ENCODE measurements around the gene PALM3. TPM values are rescaled to one million over a fixed set of nuclear protein-coding genes. Genes with fewer than 3 reads are reported as not detected.

PALM3 gene
- total RNA-seq, 4 donors from 2014 or later: 0.55 to 4.3 TPM; not detected in 2

- DNase-seq: no peak
- Histone ChIP-seq H3K27me3 (no peaks in the 10 kb centered on the region), H3K9me3 (no peaks in the 10 kb centered on the region), H3K36me3 (no peaks in the 10 kb centered on the region), H3K4me3 (no peak overlapping the region), H3K4me1 (peaks cover 0 to 4% of the 10 kb centered on the region in 2 donors), H3K27ac (no peak overlapping the region)
- intact Hi-C loops (cut with DNase I; ENCODE audit: low total_unique reads): no loop called here
- TF ChIP-seq POLR2A (IDR thresholded peaks at IDR 0.05) (no peak), CTCF (IDR thresholded peaks at IDR 0.05) (no peak)
Observed at GRCh38 chr19:14078411-14078810, 16.5 kb upstream of the PALM3 start.

- no peaks in the 10 kb centered on the region for H3K36me3 ChIP-seq
- H3K4me1 ChIP-seq: peaks cover 0 to 4% of the 10 kb centered on the region in 2 donors
- H3K27me3 ChIP-seq: no peaks in the 10 kb centered on the region
- DNase-seq: peak in 1 of 2 donors; percentile 33
- H3K27ac ChIP-seq: peak overlapping the region; percentile 83 to 89
- intact Hi-C loops (cut with DNase I; ENCODE audit: low total_unique reads): loop anchor here (2.0 to 5.0 kb wide), 2 partner anchors 189 to 477 kb away; no protein-coding TSS in a partner anchor
- no peaks in the 10 kb centered on the region for H3K9me3 ChIP-seq
- H3K4me3 ChIP-seq: peak overlapping the region; percentile 41 to 59
- TF ChIP-seq POLR2A (IDR thresholded peaks at IDR 0.05) (no peak), CTCF (IDR thresholded peaks at IDR 0.05) (no peak)
Observed at GRCh38 chr19:14073925-14074838, 12.3 kb upstream of the PALM3 start.

GRCh38 chr19:14073261-14073924 lies 11.5 kb upstream of the PALM3 start:
- intact Hi-C loops (cut with DNase I; ENCODE audit: low total_unique reads): loop anchor here (2.0 to 5.0 kb wide), 2 partner anchors 189 to 476 kb away; no protein-coding TSS in a partner anchor
- Histone ChIP-seq H3K36me3 (no peaks in the 10 kb centered on the region), H3K4me3 (peak overlapping the region; percentile 41 to 59), H3K27ac (peak overlapping the region; percentile 83 to 89), H3K27me3 (no peaks in the 10 kb centered on the region), H3K9me3 (no peaks in the 10 kb centered on the region), H3K4me1 (peaks cover 0 to 4% of the 10 kb centered on the region in 2 donors)
- DNase-seq: peak; percentile 51 to 69
- TF ChIP-seq CTCF (IDR thresholded peaks at IDR 0.05) (peak in 3 of 4 experiments; percentile 64 to 97 (median 93)), POLR2A (IDR thresholded peaks at IDR 0.05) (peak in 1 of 2 donors; percentile 53)

- Histone ChIP-seq H3K27me3 (no peaks in the 10 kb centered on the region), H3K4me3 (peak within 1 kb of the TSS; percentile 41 to 59), H3K9me3 (no peaks in the 10 kb centered on the region), H3K27ac (peak within 1 kb of the TSS; percentile 83 to 89), H3K36me3 (no peaks in the 10 kb centered on the region), H3K4me1 (peaks cover 0 to 4% of the 10 kb centered on the region in 2 donors)
- intact Hi-C loops (cut with DNase I; ENCODE audit: low total_unique reads): loop anchor here (2.0 to 5.0 kb wide), 2 partner anchors 188 to 475 kb away; no protein-coding TSS in a partner anchor
- peak in 1 of 2 donors; percentile 35 for DNase-seq
- TF ChIP-seq CTCF (IDR thresholded peaks at IDR 0.05) (peak in 1 of 4 experiments; percentile 5), POLR2A (IDR thresholded peaks at IDR 0.05) (no peak)
Observed at GRCh38 chr19:14072535-14073260, 10.8 kb upstream of the PALM3 start, which contains the start of gene MISP3. Gene MISP3, plus strand, starts transcription at chr19:14072786. Its CDS starts 524 bp downstream, at chr19:14073310.
